Right hindlimb (tissue), 1 donor: ENCODE results near the gene ZNF710.
"Not testable (repeated sequence)": the region's sequence is repeated elsewhere in the genome, so short reads cannot be mapped to it uniquely, and the experiment has no call there.

Experiments
- DNase-seq: peaks from one replicate; pipeline ENCODE4 v3.0.0-alpha.2; 2018

ZNF710 gene

DNA sequence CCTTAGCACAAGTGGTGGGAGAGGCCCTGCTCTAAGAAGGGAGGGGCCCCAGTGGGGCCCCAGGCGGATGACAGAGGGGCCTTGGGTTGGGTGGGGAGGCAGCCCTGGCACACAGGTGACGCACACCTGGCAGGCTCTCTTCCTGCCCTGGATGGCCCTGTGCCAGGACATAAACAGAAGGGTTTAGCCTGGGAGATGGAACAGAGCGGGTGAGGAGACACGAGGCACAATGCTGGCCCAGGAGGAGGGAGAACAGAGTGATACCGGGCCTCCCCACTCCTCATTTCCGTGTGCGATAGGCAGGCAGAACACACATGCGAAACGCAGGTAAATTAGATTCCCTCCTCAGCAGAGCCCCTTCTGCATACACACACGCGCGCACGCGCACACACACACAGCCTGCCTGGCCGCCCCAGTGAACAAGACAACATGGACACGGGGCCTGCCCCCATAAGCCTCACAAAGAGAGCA, 61.4 kb downstream of the ZNF710 start:
- DNase-seq, result no peak

DNA sequence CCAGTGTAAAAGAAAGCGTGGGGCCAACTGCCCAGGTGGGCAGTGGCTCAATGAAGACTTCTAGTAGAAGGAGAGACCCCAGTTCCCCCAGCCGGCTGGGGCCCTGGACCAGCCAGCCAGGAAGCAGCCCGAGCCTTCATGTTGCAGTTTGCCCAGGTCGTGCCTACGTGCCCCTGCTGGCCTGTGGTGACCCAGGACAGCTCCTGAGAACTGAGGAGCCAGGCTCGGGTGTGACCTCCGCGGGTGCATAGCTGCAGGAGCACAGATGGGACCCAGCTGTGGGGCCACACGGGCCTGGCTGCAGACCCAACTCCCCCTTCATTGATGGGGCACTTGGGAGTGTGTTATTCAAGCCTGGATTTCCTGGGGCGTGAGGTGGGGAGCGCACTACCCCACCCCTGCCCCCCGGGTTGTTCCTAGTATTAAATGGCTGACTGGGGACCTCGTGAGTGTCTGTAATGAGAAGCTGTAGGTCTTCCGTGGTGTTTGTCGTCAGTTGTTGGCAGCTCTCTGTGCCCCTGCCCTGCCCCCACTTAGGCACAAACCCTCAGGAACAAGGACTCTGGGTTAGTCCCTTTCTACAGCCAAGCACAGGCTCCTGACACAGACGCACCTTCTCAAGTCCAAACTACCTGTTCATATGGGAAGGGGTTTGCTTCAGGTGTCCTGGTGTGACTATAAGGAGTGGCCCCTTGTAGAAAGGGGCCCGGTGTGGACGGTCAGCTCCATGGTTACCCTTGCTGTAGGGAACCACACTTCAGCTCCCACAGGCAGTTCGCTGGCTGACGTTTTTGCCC, 62.0 kb downstream of the ZNF710 start:
- DNase-seq, result no peak

- DNase-seq, result no peak
These were observed 62.7 kb downstream of the ZNF710 start for GRCh38 chr15:90063770-90064247.

DNA sequence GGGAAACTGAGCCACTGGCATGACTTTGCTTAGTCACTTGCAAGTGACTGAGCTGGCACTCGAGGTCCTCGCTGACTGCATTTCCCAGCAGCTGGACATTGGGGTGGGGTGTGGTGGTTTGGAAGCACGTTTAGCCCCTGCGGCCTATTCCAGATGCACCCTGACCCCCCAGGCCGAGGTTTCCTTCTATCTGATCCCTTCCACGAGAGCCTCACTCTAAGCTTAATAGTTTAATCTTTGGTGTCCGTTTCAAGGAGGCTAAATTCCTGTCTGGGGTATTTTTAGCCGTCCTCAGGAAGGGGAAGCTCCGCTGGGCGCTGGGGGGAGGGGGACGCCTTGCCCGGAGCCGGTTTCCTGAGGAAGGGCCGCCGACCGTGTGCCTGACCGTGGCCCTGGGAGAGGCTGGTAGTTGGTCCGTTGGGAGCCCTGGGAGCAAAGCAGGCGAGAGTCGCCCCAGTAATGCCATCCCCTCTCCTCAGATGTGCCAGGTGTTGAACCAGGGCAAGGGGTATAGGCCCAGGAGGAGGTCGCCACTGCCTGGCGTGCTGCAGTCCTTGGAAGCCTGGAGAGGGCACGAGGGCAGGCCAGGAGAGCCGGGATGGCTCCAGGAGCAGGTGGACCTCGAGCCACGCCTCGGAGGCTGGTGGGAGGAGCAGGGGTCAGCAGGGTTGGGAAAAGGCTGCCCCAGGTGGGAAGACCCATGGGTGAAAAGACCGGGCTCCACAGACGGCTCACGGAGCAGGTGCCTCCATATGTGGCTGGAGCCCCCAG, 64.0 kb downstream of the ZNF710 start:
- no peak for DNase-seq

- no peak for DNase-seq
These were observed 64.5 kb downstream of the ZNF710 start for GRCh38 chr15:90065682-90066049.

- no peak for DNase-seq
These were observed 66.2 kb downstream of the ZNF710 start for GRCh38 chr15:90067181-90067952.

DNA sequence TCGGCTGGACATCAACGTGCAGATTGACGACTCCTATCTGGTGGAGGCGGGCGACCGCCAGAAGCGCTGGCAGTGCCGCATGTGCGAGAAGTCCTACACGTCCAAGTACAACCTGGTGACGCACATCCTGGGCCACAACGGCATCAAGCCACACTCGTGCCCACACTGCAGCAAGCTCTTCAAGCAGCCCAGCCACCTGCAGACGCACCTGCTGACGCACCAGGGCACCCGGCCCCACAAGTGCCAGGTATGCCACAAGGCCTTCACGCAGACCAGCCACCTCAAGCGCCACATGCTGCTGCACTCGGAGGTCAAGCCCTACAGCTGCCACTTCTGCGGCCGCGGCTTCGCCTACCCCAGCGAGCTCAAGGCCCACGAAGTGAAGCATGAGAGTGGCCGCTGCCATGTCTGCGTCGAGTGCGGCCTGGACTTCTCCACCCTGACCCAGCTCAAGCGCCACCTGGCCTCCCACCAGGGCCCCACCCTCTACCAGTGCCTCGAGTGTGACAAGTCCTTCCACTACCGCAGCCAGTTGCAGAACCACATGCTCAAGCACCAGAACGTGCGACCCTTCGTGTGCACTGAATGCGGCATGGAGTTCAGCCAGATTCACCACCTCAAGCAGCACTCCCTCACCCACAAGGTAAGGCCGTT, 67.0 kb downstream of the ZNF710 start:
- DNase-seq, result no peak

- DNase-seq, result not testable (repeated sequence)
These were observed 69.5 kb downstream of the ZNF710 start for GRCh38 chr15:90070623-90071022.

DNA sequence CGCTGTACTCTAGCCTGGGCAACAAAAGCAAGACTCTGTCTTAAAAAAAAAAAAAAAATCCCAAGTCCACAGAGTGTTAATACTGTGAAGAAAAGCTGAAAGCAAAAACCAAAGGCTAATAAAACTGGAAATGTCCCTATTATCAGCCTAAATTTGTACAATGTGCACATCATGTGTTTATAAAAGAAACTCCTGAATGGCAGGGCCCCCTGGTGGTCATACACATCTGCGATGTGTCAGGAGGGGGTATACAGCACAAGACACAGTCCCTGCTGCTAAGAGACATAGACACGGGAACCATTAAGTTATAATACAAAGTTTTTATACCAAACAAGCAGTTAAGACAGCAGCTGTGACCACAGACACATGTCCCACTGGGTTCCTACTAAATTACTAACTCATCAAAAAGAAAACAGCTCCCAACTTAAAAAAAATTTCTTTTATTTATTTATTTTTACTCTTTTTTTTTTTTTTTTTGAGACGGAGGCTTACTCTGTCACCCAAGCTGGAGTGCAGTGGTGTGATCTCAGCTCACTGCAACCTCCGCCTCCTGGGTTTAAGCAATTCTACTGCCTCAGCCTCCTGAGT, 70.2 kb downstream of the ZNF710 start:
- peak; percentile 82 for DNase-seq

GRCh38 chr15:90072978-90073640, 72.0 kb downstream of the ZNF710 start:
- no peak for DNase-seq

DNA sequence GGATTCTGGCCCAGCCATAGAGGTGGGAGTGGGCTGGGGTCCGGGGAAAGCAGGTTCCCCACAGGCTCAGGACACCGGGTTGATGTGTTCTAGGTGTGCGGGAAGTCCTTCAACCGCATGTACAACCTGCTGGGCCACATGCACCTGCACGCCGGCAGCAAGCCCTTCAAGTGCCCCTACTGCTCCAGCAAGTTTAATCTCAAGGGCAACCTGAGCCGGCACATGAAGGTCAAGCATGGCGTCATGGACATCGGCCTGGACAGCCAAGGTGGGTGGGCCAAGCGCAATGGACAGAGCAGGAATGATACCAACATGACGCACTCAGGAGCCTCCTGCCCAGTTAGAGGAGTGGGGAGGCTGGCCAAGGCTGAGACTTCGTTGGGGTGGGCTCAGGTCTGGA, 72.9 kb downstream of the ZNF710 start:
- no peak for DNase-seq

DNA sequence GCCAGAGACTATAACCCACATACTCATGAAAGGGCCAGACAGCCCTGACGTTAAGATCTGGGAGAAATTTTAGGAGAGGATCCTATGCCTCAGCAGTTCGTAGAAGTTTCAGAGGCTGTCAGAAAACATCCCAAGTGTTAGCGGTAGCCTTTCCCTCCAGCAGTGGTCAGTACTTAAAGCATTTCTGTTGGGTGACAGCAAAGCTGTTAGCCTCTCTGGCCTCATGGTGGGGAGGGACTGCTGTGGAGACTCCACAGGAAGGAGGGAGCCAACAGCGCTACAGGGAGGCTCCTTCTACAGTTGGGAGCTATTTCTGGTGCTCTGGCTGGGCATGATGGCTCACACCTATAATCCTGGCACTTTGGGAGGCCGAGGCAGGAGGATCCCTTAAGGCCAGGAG, 73.8 kb downstream of the ZNF710 start:
- DNase-seq, result no peak

- no peak for DNase-seq
These were observed 74.5 kb downstream of the ZNF710 start for GRCh38 chr15:90075420-90076289.

- DNase-seq, result no peak
These were observed 75.6 kb downstream of the ZNF710 start for GRCh38 chr15:90076716-90077115.

- DNase-seq, result no peak
These were observed 77.8 kb downstream of the ZNF710 start for GRCh38 chr15:90078965-90079364.

DNA sequence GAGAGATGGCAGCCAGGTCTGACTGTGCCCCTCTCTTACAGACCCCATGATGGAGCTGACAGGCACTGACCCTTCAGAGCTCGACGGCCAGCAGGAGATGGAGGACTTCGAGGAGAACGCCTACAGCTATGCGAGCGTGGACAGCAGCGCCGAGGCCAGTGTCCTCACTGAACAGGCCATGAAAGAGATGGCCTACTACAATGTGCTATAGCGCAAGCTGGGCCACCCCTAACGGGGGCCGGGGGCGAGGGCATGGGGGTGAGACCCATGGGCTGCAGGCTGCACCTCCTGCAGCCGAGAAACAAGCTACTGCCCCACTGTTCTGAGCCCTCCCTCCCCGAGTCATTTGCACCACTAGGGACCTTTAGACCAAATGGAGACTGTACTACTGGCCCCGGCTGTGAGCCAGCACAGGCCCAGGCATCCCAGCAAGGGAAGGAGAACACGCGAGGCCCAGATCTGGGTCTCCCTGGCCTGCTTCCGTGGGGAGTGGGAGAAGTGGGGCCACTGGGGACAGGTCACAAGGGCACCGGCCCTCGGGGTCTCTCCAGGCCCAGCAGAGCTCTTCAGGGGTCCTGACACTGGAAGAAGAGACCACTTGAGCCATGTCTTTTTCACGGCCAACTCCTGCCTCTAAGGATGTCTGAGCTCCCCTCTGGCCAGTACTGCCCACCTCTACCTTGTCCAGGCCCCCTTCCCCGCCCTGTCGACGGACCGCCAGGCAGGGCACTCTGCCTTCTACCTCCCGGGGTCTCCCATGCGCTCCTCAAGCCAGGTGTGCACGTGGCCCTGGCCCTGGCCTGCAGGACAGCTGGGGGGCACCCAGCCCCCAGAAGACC, 78.7 kb downstream of the ZNF710 start:
- no peak for DNase-seq

GRCh38 chr15:90080458-90080755, 79.3 kb downstream of the ZNF710 start:
- no peak for DNase-seq

GRCh38 chr15:90080818-90081393, 79.8 kb downstream of the ZNF710 start:
- DNase-seq, result no peak

- no peak for DNase-seq
These were observed 81.1 kb downstream of the ZNF710 start for GRCh38 chr15:90082140-90082715.
